Erythroblast (primary cell): ENCODE results near the gene ACVR1.

ENCODE experiments used
- GATA1 ChIP-seq: IDR thresholded peaks from 2 replicates; pipeline ENCODE4 v1.6.1; 2011; ENCODE audit warnings: low read depth, mild to moderate bottlenecking, control low read depth, low read length, moderate library complexity
- POLR2A ChIP-seq: IDR thresholded peaks from 2 replicates; pipeline ENCODE4 v1.6.1; 2011; ENCODE audit warnings: mild to moderate bottlenecking, low read length

GRCh38 chr2:157835425-157835824 lies 40.7 kb downstream of the ACVR1 start:
- TF ChIP-seq POLR2A (no peak), GATA1 (no peak)
